Endothelial cell of umbilical vein (primary cell): ENCODE data around the gene NMRAL1. TPM values are rescaled to one million over a fixed set of nuclear protein-coding genes. Genes with fewer than 3 reads are reported as not detected.

Source experiments
- BruUV-seq: library from RNA; stranded (reverse); fragments of 400-500 nt; replicated peaks from 2 replicates; lab custom pipeline; 2021; lab: Mats Ljungman, UMichigan
- CTCF ChIA-PET: fragments of 300-600, 350-600 bp; sonication (Branson Sonifier 250); formaldehyde crosslinking; loops from one replicate; lab custom pipeline; 2021; ENCODE audit warnings: antibody characterized with exemption, inconsistent platforms; lab: Charles Lee
- POLR2A ChIA-PET: fragments of 300-600, 350-600 bp; sonication (Branson Sonifier 250); formaldehyde crosslinking; loops from one replicate; lab custom pipeline; 2021; ENCODE audit warnings: antibody characterized with exemption, inconsistent platforms; lab: Charles Lee
- DNase-seq: peaks from one replicate; pipeline ENCODE4 v3.0.0-alpha.2; 2011; ENCODE audit warnings: low read depth, low spot score
- FAIRE-seq: peaks from 2 replicates; lab custom pipeline; 2011; peaks lifted over from hg19 to GRCh38; lab: Jason Lieb, UNC
- H2AFZ ChIP-seq: 2 replicates; pipeline ENCODE4 v1.6.0; 2012; ENCODE audit warnings: low read depth, low read length, control low read depth, inconsistent platforms
- H3K27ac ChIP-seq: 2 replicates; pipeline ENCODE4 v1.5.1; 2011; ENCODE audit warnings: low read depth, mild to moderate bottlenecking, control low read depth, low read length, moderate library complexity; ENCODE audit not compliant: insufficient read depth
- H3K27me3 ChIP-seq, 2 experiments: 2 replicates each; pipeline versions ENCODE4 v1.6.0 to v1.6.1; 2011; ENCODE audit warnings: low read length in 2 of 2, mixed read lengths in 1 of 2; ENCODE audit not compliant: control insufficient read depth in 2 of 2, insufficient read depth in 2 of 2
- H3K36me3 ChIP-seq, 2 experiments: 2 replicates in 1 of 2; 3 replicates in 1 of 2; pipeline ENCODE4 v1.5.1; 2011; ENCODE audit warnings: low read length in 2 of 2, mild to moderate bottlenecking in 1 of 2, moderate library complexity in 1 of 2; ENCODE audit not compliant: control insufficient read depth in 2 of 2, insufficient read depth in 2 of 2; ENCODE audit errors: extremely low read depth in 1 of 2
- H3K4me1 ChIP-seq: 3 replicates; pipeline ENCODE4 v1.5.1; 2011; ENCODE audit warnings: mild to moderate bottlenecking, low read length; ENCODE audit not compliant: control insufficient read depth, insufficient read depth; ENCODE audit errors: extremely low read depth
- H3K4me2 ChIP-seq: 2 replicates; pipeline ENCODE4 v1.6.1; 2011; ENCODE audit warnings: low read length, control low read depth, mixed read lengths; ENCODE audit not compliant: insufficient read depth
- H3K4me3 ChIP-seq, 3 experiments: fragments of 200-600 bp in 1 of 3; sonication (generic), shearing (Covaris generic) in 1 of 3; replicated peaks in 1 of 3; 2 replicates each; pipeline ENCODE4 v1.5.1; 2011 to 2016; ENCODE audit warnings: control low read depth in 3 of 3, low read length in 3 of 3, mild to moderate bottlenecking in 2 of 3, inconsistent platforms in 1 of 3, low read depth in 1 of 3, moderate library complexity in 1 of 3; ENCODE audit not compliant: insufficient read depth in 1 of 3
- H3K79me2 ChIP-seq: 2 replicates; pipeline ENCODE4 v1.6.0; 2012; ENCODE audit warnings: low read length, inconsistent platforms; ENCODE audit not compliant: control insufficient read depth, insufficient read depth
- H3K9ac ChIP-seq: replicated peaks from 2 replicates; pipeline ENCODE3; 2011; ENCODE audit warnings: low read length, control low read depth; ENCODE audit not compliant: insufficient read depth; ENCODE audit errors: extremely low read depth
- H3K9me1 ChIP-seq: replicated peaks from 3 replicates; pipeline ENCODE4 v1.6.0; 2011; ENCODE audit warnings: mild to moderate bottlenecking, low read length; ENCODE audit not compliant: control insufficient read depth, insufficient read depth; ENCODE audit errors: extremely low read depth
- H3K9me3 ChIP-seq: replicated peaks from 2 replicates; pipeline ENCODE4 v1.5.1; 2012; ENCODE audit warnings: low read length, inconsistent platforms; ENCODE audit not compliant: control insufficient read depth, insufficient read depth
- H4K20me1 ChIP-seq: replicated peaks from 2 replicates; pipeline ENCODE3; 2011; ENCODE audit warnings: mild to moderate bottlenecking, low read length; ENCODE audit not compliant: control insufficient read depth, insufficient read depth; ENCODE audit errors: extremely low read depth
- EZH2 ChIP-seq: IDR thresholded peaks from 2 replicates; pipeline ENCODE4 v1.6.1; 2012; ENCODE audit warnings: borderline replicate concordance, low read depth, mild to moderate bottlenecking, moderate library complexity, low read length, inconsistent platforms; ENCODE audit not compliant: severe bottlenecking
- FOS ChIP-seq: IDR thresholded peaks from 2 replicates; pipeline ENCODE4 v1.6.1; 2011; ENCODE audit warnings: mild to moderate bottlenecking, low read length, moderate library complexity, borderline replicate concordance; ENCODE audit not compliant: insufficient read depth
- POLR2A ChIP-seq: IDR thresholded peaks from 2 replicates; pipeline ENCODE4 v1.6.1; 2012; ENCODE audit warnings: low read depth, mild to moderate bottlenecking, control low read depth, low read length
- POLR2AphosphoS5 ChIP-seq: IDR thresholded peaks from 2 replicates; pipeline ENCODE4 v1.6.1; 2012; ENCODE audit warnings: low read depth, mild to moderate bottlenecking, control low read depth, low read length, moderate library complexity; ENCODE audit not compliant: insufficient read depth
- dilution Hi-C: fragments of 300-500 bp; cut with MboI; formaldehyde crosslinking; loops from one replicate; pipeline ENCODE4 v1.15.0; 2019; ENCODE audit warnings: low sequenced_read_pairs; ENCODE audit not compliant: extremely low pct_ligation_motif_present
- intact Hi-C: fragments of 100-400 bp; cut with micrococcal nuclease; formaldehyde crosslinking; loops from one replicate; pipeline ENCODE4 v1.10.0; 2022
- polyA plus RNA-seq, 4 experiments: library from polyadenylated mRNA; depleted of rRNA in 3 of 4; stranded (reverse) in 3 of 4; unstranded in 1 of 4; fragments of >200 nt; gene quantifications; 2 replicates each; pipeline versions ENCODE4 v1.2.1 to v1.2.3, GENCODE V29; 2011 to 2012; ENCODE audit warnings: missing spikeins in 1 of 4
- total RNA-seq: library from RNA; stranded (reverse); gene quantifications from 2 replicates; pipeline ENCODE4 v1.2.3, GENCODE V29; 2021
- TF ChIP-seq, protein P1 (sequence below), 2 donors: IDR thresholded peaks; 1 replicate in 1 of 2; 2 replicates in 1 of 2; pipeline ENCODE4 v1.5.1; 2011; ENCODE audit warnings: low read length in 2 of 2, mild to moderate bottlenecking in 2 of 2, moderate library complexity in 2 of 2, control low read depth in 1 of 2, inconsistent platforms in 1 of 2, low read depth in 1 of 2; ENCODE audit not compliant: insufficient read depth in 1 of 2; ENCODE audit errors: extremely low read depth in 1 of 2
- TF ChIP-seq, protein P2 (sequence below): IDR thresholded peaks from 2 replicates; pipeline ENCODE4 v1.6.1; 2011; ENCODE audit not compliant: insufficient read depth, insufficient read length

Gene NMRAL1
- total and polyA plus RNA-seq, 2 donors (not counting 3 experiments of a cell fraction or from before 2014, with no cell fraction given) = 48.0 to 84.4 TPM

DNA sequence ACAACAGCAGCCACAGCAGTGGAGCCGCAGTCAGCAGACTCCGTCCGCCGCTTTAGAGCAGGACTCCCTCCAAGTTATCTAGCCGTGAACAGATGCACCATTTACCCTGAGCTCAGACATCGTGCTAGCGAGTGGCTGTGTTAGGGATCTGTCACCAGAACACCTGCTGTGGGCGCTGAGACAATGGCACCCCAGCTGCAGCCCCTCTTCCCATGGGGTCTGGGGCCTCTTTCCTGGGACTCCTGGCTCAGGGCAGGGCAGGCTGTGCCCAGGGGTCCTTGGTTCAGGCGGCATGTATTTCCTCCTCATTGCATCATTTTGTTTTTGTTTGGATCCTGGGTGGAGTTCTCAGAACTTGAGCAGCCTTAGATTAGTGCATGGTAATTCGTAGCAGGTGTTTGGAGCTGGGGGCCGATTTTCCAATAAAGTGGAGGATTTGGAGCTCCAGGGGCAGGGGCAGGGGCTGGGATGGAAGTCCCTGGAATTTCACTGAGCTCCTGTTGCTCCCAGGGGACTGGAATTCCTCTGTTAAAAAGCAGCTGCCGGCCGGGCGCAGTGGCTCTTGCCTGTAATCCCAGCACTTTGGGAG, 23.4 kb downstream of the NMRAL1 start:
- ChIA-PET POLR2A (no interaction called here), CTCF (interaction anchor here (0.9 kb wide), 1 partner anchor 13 kb away, joined by 5 read pairs; no protein-coding TSS in a partner anchor)
- Histone ChIP-seq H3K27ac (no peak overlapping the region), H3K27me3 (no peaks in the 10 kb centered on the region), H3K4me1 (no peaks in the 10 kb centered on the region), H3K36me3 (peaks cover 21 to 58% of the 10 kb centered on the region in 2 experiments), H3K4me3 (no peak overlapping the region), H3K9me1 (no peaks in the 10 kb centered on the region), H3K79me2 (no peaks in the 10 kb centered on the region), H3K9ac (no peak overlapping the region), H3K9me3 (no peaks in the 10 kb centered on the region), H3K4me2 (no peak overlapping the region), H4K20me1 (no peaks in the 10 kb centered on the region), H2AFZ (no peak overlapping the region)
- dilution Hi-C loops (no loop called here), intact Hi-C loops (no loop called here)
- TF ChIP-seq POLR2A (no peak), POLR2AphosphoS5 (no peak)
- no peak for FAIRE-seq
- BruUV-seq = no TSS peak
- DNase-seq = no peak

DNA sequence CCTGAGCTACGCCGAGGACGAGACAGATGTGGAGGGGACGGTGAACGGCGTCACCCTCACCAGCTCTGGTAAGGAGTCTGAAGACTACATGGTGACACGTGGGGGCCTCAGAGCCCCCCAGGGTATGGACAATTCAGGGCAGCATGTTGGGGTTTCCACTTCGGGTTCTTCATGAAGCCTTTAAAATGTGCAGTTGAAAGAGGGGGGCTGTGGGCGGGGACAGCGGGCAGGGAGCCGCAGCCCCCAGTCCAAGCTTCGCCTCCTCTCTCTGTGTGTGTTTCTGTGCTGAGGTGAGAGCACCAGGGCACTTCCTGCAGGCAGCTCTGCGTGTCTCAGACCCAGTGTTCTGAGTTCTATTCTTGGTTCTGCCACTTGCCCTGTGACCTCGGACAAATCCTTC, 24.0 kb downstream of the NMRAL1 start:
- ChIA-PET POLR2A (no interaction called here), CTCF (no interaction called here)
- dilution Hi-C loops = no loop called here
- DNase-seq (no peak), FAIRE-seq (no peak)
- TF ChIP-seq POLR2A (no peak), FOS (no peak), EZH2 (no peak), POLR2AphosphoS5 (no peak)
- TF ChIP-seq, protein P1, sequence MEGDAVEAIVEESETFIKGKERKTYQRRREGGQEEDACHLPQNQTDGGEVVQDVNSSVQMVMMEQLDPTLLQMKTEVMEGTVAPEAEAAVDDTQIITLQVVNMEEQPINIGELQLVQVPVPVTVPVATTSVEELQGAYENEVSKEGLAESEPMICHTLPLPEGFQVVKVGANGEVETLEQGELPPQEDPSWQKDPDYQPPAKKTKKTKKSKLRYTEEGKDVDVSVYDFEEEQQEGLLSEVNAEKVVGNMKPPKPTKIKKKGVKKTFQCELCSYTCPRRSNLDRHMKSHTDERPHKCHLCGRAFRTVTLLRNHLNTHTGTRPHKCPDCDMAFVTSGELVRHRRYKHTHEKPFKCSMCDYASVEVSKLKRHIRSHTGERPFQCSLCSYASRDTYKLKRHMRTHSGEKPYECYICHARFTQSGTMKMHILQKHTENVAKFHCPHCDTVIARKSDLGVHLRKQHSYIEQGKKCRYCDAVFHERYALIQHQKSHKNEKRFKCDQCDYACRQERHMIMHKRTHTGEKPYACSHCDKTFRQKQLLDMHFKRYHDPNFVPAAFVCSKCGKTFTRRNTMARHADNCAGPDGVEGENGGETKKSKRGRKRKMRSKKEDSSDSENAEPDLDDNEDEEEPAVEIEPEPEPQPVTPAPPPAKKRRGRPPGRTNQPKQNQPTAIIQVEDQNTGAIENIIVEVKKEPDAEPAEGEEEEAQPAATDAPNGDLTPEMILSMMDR (IDR thresholded peaks at IDR 0.05; ENCODE audit: extremely low read depth in 1 of 2, insufficient read depth in 1 of 2, low read depth in 1 of 2, low read length in 2 of 2) = no peak
- TF ChIP-seq, protein P2, sequence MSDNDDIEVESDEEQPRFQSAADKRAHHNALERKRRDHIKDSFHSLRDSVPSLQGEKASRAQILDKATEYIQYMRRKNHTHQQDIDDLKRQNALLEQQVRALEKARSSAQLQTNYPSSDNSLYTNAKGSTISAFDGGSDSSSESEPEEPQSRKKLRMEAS = no peak
- Histone ChIP-seq H3K79me2 (no peaks in the 10 kb centered on the region), H3K4me1 (no peaks in the 10 kb centered on the region), H3K27me3 (no peaks in the 10 kb centered on the region), H4K20me1 (no peaks in the 10 kb centered on the region), H3K9me3 (no peaks in the 10 kb centered on the region), H3K9me1 (no peaks in the 10 kb centered on the region), H3K4me2 (no peak overlapping the region), H3K9ac (no peak overlapping the region), H3K27ac (no peak overlapping the region), H2AFZ (no peak overlapping the region), H3K36me3 (peaks cover 21 to 55% of the 10 kb centered on the region in 2 experiments), H3K4me3 (no peak overlapping the region)
- no TSS peak for BruUV-seq
- intact Hi-C loops = no loop called here
